Heart left ventricle (tissue), 13 donors: Measurements from ENCODE around the gene POU1F1.

Experiments
- POLR2A ChIP-seq, 2 donors: fragments of 450-650 bp; IDR thresholded peaks; one replicate each; pipeline ENCODE4 v1.6.1; 2017; ENCODE audit warnings: antibody characterized with exemption in 2 of 2, mild to moderate bottlenecking in 2 of 2, moderate library complexity in 2 of 2
- TF ChIP-seq, protein P1 (sequence below), 12 donors: fragments of 200-600 bp; sonication (generic) in 4 of 12; IDR thresholded peaks; one replicate each; pipeline versions ENCODE4 v1.5.0 to v1.8.0; 2018 to 2022; ENCODE audit warnings: antibody characterized with exemption in 12 of 12, mild to moderate bottlenecking in 5 of 12
- donor health status: ischemic (EF 13 %, LVEDD 7.1; RV severe dilation, severe dysfunction).
- donor health status: DM: no; HTN: yes; CAD: no.
- donor health status: DM: no; HTN: no; CAD: no.
- donor health status: ischemic (EF 25% LVEDD 6.9; RV normal size, moderate dysfunction).
- donor health status: ischemic (EF 25% LVEDD 5.7; RV mildly dilated, moderate dysfunction).
- donor health status: ischemic (EF 35%, LVEDD 5.7; RV mildly dilated, moderate dysfunction).
- donor health status: nonischemic (EF 11% LVEDD 7.7; RV severe dilation, severe dysfunction).
- donor health status: DM: yes; HTN: yes; CAD: no.
- donor health status: PGD.
- donor health status: ischemic (EF 29% LVEDD 5.4; RV normal size, mild dysfunction).
- donor health status: nonischemic (EF 23%, LVEDD 6.1; RV moderate dilation, normal function).

DNA sequence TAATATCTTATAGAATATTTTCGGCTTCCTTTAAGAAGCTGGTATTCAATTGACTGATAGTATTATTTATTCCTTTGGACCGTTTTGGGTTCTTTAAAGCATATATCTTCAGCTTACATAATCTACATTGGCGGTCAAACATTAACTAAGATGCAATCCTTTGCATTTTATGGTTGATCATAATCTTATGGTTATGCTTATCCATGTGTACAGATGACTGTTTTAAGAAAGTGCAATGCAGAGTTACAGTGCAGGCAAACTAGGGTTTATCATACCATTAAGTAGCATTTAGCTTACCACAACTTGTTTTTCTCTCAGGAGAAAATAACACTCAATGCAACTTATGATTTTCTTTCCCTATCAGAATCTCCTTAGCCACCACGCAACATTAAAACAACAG lies 41.4 kb upstream of the POU1F1 start:
- TF ChIP-seq, protein P1, sequence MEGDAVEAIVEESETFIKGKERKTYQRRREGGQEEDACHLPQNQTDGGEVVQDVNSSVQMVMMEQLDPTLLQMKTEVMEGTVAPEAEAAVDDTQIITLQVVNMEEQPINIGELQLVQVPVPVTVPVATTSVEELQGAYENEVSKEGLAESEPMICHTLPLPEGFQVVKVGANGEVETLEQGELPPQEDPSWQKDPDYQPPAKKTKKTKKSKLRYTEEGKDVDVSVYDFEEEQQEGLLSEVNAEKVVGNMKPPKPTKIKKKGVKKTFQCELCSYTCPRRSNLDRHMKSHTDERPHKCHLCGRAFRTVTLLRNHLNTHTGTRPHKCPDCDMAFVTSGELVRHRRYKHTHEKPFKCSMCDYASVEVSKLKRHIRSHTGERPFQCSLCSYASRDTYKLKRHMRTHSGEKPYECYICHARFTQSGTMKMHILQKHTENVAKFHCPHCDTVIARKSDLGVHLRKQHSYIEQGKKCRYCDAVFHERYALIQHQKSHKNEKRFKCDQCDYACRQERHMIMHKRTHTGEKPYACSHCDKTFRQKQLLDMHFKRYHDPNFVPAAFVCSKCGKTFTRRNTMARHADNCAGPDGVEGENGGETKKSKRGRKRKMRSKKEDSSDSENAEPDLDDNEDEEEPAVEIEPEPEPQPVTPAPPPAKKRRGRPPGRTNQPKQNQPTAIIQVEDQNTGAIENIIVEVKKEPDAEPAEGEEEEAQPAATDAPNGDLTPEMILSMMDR (IDR thresholded peaks at IDR 0.05), result no peak
- no peak for TF ChIP-seq POLR2A (IDR thresholded peaks at IDR 0.05)
